Stimulated activated CD4-positive, alpha-beta T cell treated with anti-CD3 and anti-CD28 coated beads, Interleukin-15, amount 100 ng/mL, for 1 hour (primary cell): ENCODE results near the gene TGIF1.
"Not testable (repeated sequence)": the region's sequence is repeated elsewhere in the genome, so short reads cannot be mapped to it uniquely, and the experiment has no call there.

ENCODE experiments used
- DNase-seq, 2 donors: peaks; one replicate each; pipeline ENCODE4 v3.0.0-alpha.2; 2020; ENCODE audit warnings: low read depth in 1 of 2, low spot score in 1 of 2

TGIF1 gene

GRCh38 chr18:3450012-3450798 is at the start of gene TGIF1:
TSS of gene TGIF1 (plus strand) at chr18:3450172. CDS start at chr18:3450490, 318 bp downstream.
- peak; percentile 43 to 60 for DNase-seq

- no peak for DNase-seq
These were observed 49.2 kb upstream of the TGIF1 start for GRCh38 chr18:3400567-3401296.

GRCh38 chr18:3401669-3402620 is 48.0 kb upstream of the TGIF1 start:
- no peak for DNase-seq

- no peak for DNase-seq
These were observed 47.0 kb upstream of the TGIF1 start for GRCh38 chr18:3402982-3403451.

- no peak for DNase-seq
These were observed 44.3 kb upstream of the TGIF1 start for GRCh38 chr18:3405713-3406112.

- no peak for DNase-seq
These were observed 41.9 kb upstream of the TGIF1 start for GRCh38 chr18:3408107-3408506.

GRCh38 chr18:3409811-3410210 is 40.2 kb upstream of the TGIF1 start:
- DNase-seq = no peak

- no peak for DNase-seq
These were observed 39.7 kb upstream of the TGIF1 start for GRCh38 chr18:3410273-3410672.

- not testable (repeated sequence) for DNase-seq
These were observed 39.1 kb upstream of the TGIF1 start for GRCh38 chr18:3410876-3411275.

GRCh38 chr18:3411327-3411726 is 38.6 kb upstream of the TGIF1 start:
- DNase-seq = no peak

- DNase-seq = peak in 1 of 2 donors; percentile 15
These were observed 38.1 kb upstream of the TGIF1 start for GRCh38 chr18:3411854-3412268.

- DNase-seq = not testable (repeated sequence)
These were observed 37.4 kb upstream of the TGIF1 start for GRCh38 chr18:3412528-3412927.

GRCh38 chr18:3415110-3415509 is 34.9 kb upstream of the TGIF1 start:
- DNase-seq = no peak

GRCh38 chr18:3418083-3418482 is 31.9 kb upstream of the TGIF1 start:
- DNase-seq = no peak

GRCh38 chr18:3420919-3421279 is 29.1 kb upstream of the TGIF1 start:
- no peak for DNase-seq

GRCh38 chr18:3422905-3423304 is 27.1 kb upstream of the TGIF1 start:
- no peak for DNase-seq

- DNase-seq = no peak
These were observed 25.6 kb upstream of the TGIF1 start for GRCh38 chr18:3424280-3424890.

GRCh38 chr18:3425030-3425429 is 24.9 kb upstream of the TGIF1 start:
- no peak for DNase-seq

- no peak for DNase-seq
These were observed 24.5 kb upstream of the TGIF1 start for GRCh38 chr18:3425446-3425845.

GRCh38 chr18:3426074-3426473 is 23.9 kb upstream of the TGIF1 start:
- DNase-seq = no peak

- DNase-seq = no peak
These were observed 22.0 kb upstream of the TGIF1 start for GRCh38 chr18:3427944-3428343.
